GM21423 (cell line): Measurements from ENCODE around the gene CNTNAP2.

Source experiments
- ATAC-seq: cut with Tn5 transposase; IDR thresholded peaks from one replicate; pipeline ENCODE4 v1.9.1; 2021; ENCODE audit warnings: mild to moderate bottlenecking, moderate library complexity; ENCODE audit not compliant: unreplicated experiment

The CNTNAP2 gene

GRCh38 chr7:146116521-146117222, at the start of gene CNTNAP2:
Gene CNTNAP2 (plus strand): TSS chr7:146116801. CDS start chr7:146116877, 76 bp downstream.
- no peak for ATAC-seq

- no peak for ATAC-seq
Observed at GRCh38 chr7:146067880-146068279, 48.7 kb upstream of the CNTNAP2 start.

GRCh38 chr7:146074195-146074765, 42.3 kb upstream of the CNTNAP2 start:
- no peak for ATAC-seq

- ATAC-seq: no peak
Observed at GRCh38 chr7:146076344-146076743, 40.3 kb upstream of the CNTNAP2 start.

GRCh38 chr7:146084086-146084485, 32.5 kb upstream of the CNTNAP2 start:
- ATAC-seq: no peak

- peak; percentile 88 for ATAC-seq
Observed at GRCh38 chr7:146090023-146090645, 26.5 kb upstream of the CNTNAP2 start.

- ATAC-seq: no peak
Observed at GRCh38 chr7:146094356-146094755, 22.2 kb upstream of the CNTNAP2 start.

GRCh38 chr7:146096994-146097393, 19.6 kb upstream of the CNTNAP2 start:
- ATAC-seq: no peak

GRCh38 chr7:146106319-146106718, 10.3 kb upstream of the CNTNAP2 start:
- ATAC-seq: no peak

- ATAC-seq: no peak
Observed at GRCh38 chr7:146112755-146113154, 3.8 kb upstream of the CNTNAP2 start.

GRCh38 chr7:146115548-146115850, 1.1 kb upstream of the CNTNAP2 start:
- no peak for ATAC-seq

GRCh38 chr7:146115851-146116520, 615 bp upstream of the CNTNAP2 start:
- ATAC-seq: no peak

- ATAC-seq: no peak
Observed at GRCh38 chr7:146117576-146117975, 975 bp downstream of the CNTNAP2 start.

- no peak for ATAC-seq
Observed at GRCh38 chr7:146119002-146119401, 2.4 kb downstream of the CNTNAP2 start.

- no peak for ATAC-seq
Observed at GRCh38 chr7:146123715-146124114, 7.1 kb downstream of the CNTNAP2 start.

GRCh38 chr7:146126767-146127509, 10.3 kb downstream of the CNTNAP2 start:
- ATAC-seq: no peak

GRCh38 chr7:146129296-146129695, 12.7 kb downstream of the CNTNAP2 start:
- no peak for ATAC-seq

GRCh38 chr7:146129997-146130396, 13.4 kb downstream of the CNTNAP2 start:
- ATAC-seq: no peak

- ATAC-seq: no peak
Observed at GRCh38 chr7:146131701-146132100, 15.1 kb downstream of the CNTNAP2 start.

- ATAC-seq: no peak
Observed at GRCh38 chr7:146136357-146136875, 19.8 kb downstream of the CNTNAP2 start.

- no peak for ATAC-seq
Observed at GRCh38 chr7:146138926-146139325, 22.3 kb downstream of the CNTNAP2 start.
